Natural killer cell (primary cell): ENCODE measurements around the gene NIPAL4. TPM values are rescaled to one million over a fixed set of nuclear protein-coding genes. Genes with fewer than 3 reads are reported as not detected.

ENCODE experiments used
- ATAC-seq, 3 donors: fragments of 150-1000 bp in 2 of 3; fragments of 200-7000 bp in 1 of 3; cut with Tn5 transposase; 1 replicate in 1 of 3; 2 replicates in 2 of 3; pipeline ENCODE4 v1.10.0; 2021; ENCODE audit warnings: mild to moderate bottlenecking in 2 of 3, moderate library complexity in 2 of 3
- DNase-seq, 2 donors: peaks; one replicate each; pipeline versions ENCODE4 v3.0.0 to v3.0.0-alpha.2; 2013 to 2021; ENCODE audit warnings: mixed read lengths in 1 of 2
- H3K27ac ChIP-seq: one replicate; pipeline ENCODE4 v1.5.1; 2013; ENCODE audit warnings: mild to moderate bottlenecking, low read length
- H3K27me3 ChIP-seq: one replicate; pipeline ENCODE4 v1.6.1; 2013; ENCODE audit warnings: low read length; ENCODE audit not compliant: control insufficient read depth, insufficient read depth
- H3K36me3 ChIP-seq: one replicate; pipeline ENCODE4 v1.6.1; 2013; ENCODE audit warnings: low read length; ENCODE audit not compliant: control insufficient read depth, insufficient read depth
- H3K4me1 ChIP-seq: one replicate; pipeline ENCODE4 v1.6.1; 2013; ENCODE audit warnings: low read length; ENCODE audit not compliant: control insufficient read depth, insufficient read depth
- H3K4me3 ChIP-seq: one replicate; pipeline ENCODE4 v1.5.1; 2013; ENCODE audit warnings: low read length
- H3K9me3 ChIP-seq: one replicate; pipeline ENCODE4 v1.6.1; 2013; ENCODE audit warnings: low read length; ENCODE audit not compliant: control insufficient read depth, insufficient read depth
- H3K27ac Mint-ChIP-seq, 2 donors: one replicate each; pipeline ENCODE4 v1.8.0; 2022; ENCODE audit warnings: mild to moderate bottlenecking in 2 of 2, mixed read lengths in 2 of 2, moderate library complexity in 1 of 2
- H3K27me3 Mint-ChIP-seq, 2 donors: one replicate each; pipeline ENCODE4 v1.8.0; 2022; ENCODE audit warnings: low read depth in 2 of 2, mixed read lengths in 2 of 2
- H3K36me3 Mint-ChIP-seq: one replicate; pipeline ENCODE4 v1.8.0; 2022; ENCODE audit warnings: mixed read lengths
- H3K4me1 Mint-ChIP-seq, 2 donors: one replicate each; pipeline ENCODE4 v1.8.0; 2022; ENCODE audit warnings: mixed read lengths in 2 of 2
- H3K4me3 Mint-ChIP-seq: one replicate; pipeline ENCODE4 v1.8.0; 2022; ENCODE audit warnings: mild to moderate bottlenecking, moderate library complexity, mixed read lengths
- H3K9me3 Mint-ChIP-seq, 2 donors: one replicate each; pipeline ENCODE4 v1.8.0; 2022; ENCODE audit warnings: mixed read lengths in 2 of 2
- WGBS: methylation state at CpG from one replicate; pipeline ENCODE4 v1.1.7; 2013; ENCODE audit warnings: missing lambda C conversion rate; ENCODE audit not compliant: insufficient coverage; 5-methylcytosine and 5-hydroxymethylcytosine counted together
- intact Hi-C: fragments of 100-400 bp; cut with micrococcal nuclease; formaldehyde crosslinking; loops from one replicate; pipeline ENCODE4 v1.14.2; 2022
- total RNA-seq, 4 donors: library from RNA; stranded (reverse); fragments of 120-200 nt in 1 of 4; gene quantifications; one replicate each; pipeline versions ENCODE4 v1.2.3 to v1.2.4, GENCODE V29; 2013 to 2022
- TF ChIP-seq, protein P1 (sequence below): fragments of 200-600 bp; IDR thresholded peaks from one replicate; pipeline ENCODE4 v1.8.0; 2022; ENCODE audit warnings: antibody characterized with exemption

NIPAL4 gene
- total RNA-seq, 3 donors from 2014 or later (not counting 1 experiment from before 2014, with no cell fraction given) = 0.39 to 1.3 TPM; not detected in 1

DNA sequence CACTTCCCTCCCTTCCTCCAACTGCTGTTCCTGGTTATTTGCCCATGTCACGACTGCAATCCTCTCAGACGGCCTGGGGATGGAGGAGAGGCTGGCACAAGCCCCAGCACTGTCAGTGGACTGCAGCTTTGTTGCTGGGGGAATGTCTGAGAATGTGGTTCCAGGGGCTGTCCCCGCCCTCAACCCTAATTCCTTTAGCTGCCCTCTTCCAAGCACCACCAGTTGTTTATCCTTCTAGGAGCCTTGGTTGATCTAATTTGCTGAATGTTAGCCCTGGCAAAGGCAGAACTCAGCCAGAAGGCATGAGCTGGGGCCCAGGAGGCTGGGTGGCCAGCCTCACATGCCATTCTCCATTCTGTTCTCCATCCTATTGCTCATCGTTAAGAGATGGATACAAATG lies 64.0 kb downstream of the NIPAL4 start:
- no peaks in the 10 kb centered on the region for H3K36me3 Mint-ChIP-seq
- H3K9me3 ChIP-seq = no peaks in the 10 kb centered on the region
- H3K9me3 Mint-ChIP-seq = no peaks in the 10 kb centered on the region
- no peaks in the 10 kb centered on the region for H3K4me1 Mint-ChIP-seq
- H3K36me3 ChIP-seq = no peaks in the 10 kb centered on the region
- H3K4me3 ChIP-seq = no peak overlapping the region
- no peak overlapping the region for H3K4me3 Mint-ChIP-seq
- H3K27ac ChIP-seq = no peak overlapping the region
- H3K27me3 Mint-ChIP-seq = no peaks in the 10 kb centered on the region
- no peak overlapping the region for H3K27ac Mint-ChIP-seq
- WGBS = 100% methylated on average over 4 of the region's 4 CpGs
- H3K27me3 ChIP-seq = no peaks in the 10 kb centered on the region
- H3K4me1 ChIP-seq = no peaks in the 10 kb centered on the region
- DNase-seq (no peak), ATAC-seq (no peak)
- intact Hi-C loops = no loop called here
- TF ChIP-seq, protein P1, sequence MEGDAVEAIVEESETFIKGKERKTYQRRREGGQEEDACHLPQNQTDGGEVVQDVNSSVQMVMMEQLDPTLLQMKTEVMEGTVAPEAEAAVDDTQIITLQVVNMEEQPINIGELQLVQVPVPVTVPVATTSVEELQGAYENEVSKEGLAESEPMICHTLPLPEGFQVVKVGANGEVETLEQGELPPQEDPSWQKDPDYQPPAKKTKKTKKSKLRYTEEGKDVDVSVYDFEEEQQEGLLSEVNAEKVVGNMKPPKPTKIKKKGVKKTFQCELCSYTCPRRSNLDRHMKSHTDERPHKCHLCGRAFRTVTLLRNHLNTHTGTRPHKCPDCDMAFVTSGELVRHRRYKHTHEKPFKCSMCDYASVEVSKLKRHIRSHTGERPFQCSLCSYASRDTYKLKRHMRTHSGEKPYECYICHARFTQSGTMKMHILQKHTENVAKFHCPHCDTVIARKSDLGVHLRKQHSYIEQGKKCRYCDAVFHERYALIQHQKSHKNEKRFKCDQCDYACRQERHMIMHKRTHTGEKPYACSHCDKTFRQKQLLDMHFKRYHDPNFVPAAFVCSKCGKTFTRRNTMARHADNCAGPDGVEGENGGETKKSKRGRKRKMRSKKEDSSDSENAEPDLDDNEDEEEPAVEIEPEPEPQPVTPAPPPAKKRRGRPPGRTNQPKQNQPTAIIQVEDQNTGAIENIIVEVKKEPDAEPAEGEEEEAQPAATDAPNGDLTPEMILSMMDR = no peak

Other genes starting within 250 kb of the NIPAL4 start
- 100 to 1,000 TPM; 464 to 542 (median 532) TPM for gene CYFIP2, start 194.1 kb upstream of the NIPAL4 start, total RNA-seq
- 10 to 100 TPM in 1 of 3 donors, 1 to 10 TPM in 2; 1.2 to 28.0 (median 4.7) TPM for gene ADAM19, start 115.6 kb downstream of the NIPAL4 start, total RNA-seq
- under 1 TPM in 1 of 3 donors, not detected in 2; 0.09 TPM for gene SOX30, start 192.2 kb downstream of the NIPAL4 start, total RNA-seq
- not detected for gene C5orf52, start 211.3 kb downstream of the NIPAL4 start, total RNA-seq